ENCODE results near the gene PLCD1. TPM values are rescaled to one million over a fixed set of nuclear protein-coding genes. Genes with fewer than 3 reads are reported as not detected.
"Not testable (repeated sequence)": the region's sequence is repeated elsewhere in the genome, so short reads cannot be mapped to it uniquely, and the experiment has no call there.

PLCD1 gene
- total RNA-seq, 1 donor from 2014 or later: 8.5 TPM

GRCh38 chr3:37991823-37992222 lies 37.6 kb downstream of the PLCD1 start:
- ATAC-seq (ENCODE audit: poor library complexity): no peak
- intact Hi-C loops (cut with DNase I): no loop called here
- DNase-seq: no peak

- intact Hi-C loops (cut with DNase I): no loop called here
- DNase-seq (no peak), ATAC-seq (ENCODE audit: poor library complexity) (no peak)
Observed at GRCh38 chr3:37991109-37991508, 38.3 kb downstream of the PLCD1 start.

DNA sequence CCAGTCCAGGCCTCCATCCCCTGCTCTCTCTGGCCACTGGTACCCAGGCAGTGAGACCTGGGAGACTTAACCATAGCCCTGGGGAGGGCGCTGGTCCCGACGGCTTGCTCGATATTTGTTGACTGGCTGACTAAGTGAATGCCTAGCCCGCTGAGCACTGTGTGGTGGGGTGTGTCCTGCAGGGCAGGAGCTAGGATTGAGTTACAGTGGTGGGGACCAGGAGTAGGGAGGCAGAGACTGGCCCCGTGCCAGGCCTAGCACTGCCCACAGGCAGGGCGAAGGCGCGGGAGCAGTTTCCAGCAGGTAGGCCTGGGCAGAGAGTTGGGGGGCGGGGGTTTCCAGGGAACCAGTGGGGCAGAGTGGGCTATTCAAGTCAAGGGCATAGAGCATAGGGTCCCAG lies 38.9 kb downstream of the PLCD1 start, which contains the start of gene VILL:
TSS of gene VILL (plus strand) at position 260 of the 400 bp plus-strand sequence. CDS start 2,887 bp downstream, outside the sequence.
- ATAC-seq (ENCODE audit: poor library complexity): no peak
- no peak for DNase-seq

GRCh38 chr3:37989821-37990480 lies 39.5 kb downstream of the PLCD1 start:
- DNase-seq (no peak), ATAC-seq (ENCODE audit: poor library complexity) (no peak)
- intact Hi-C loops (cut with DNase I): no loop called here

More for the DNA sequence above, 38.9 kb downstream of the PLCD1 start, which contains the start of gene VILL:
- intact Hi-C loops (cut with DNase I): no loop called here

GRCh38 chr3:37988931-37989525 lies 40.4 kb downstream of the PLCD1 start:
- intact Hi-C loops (cut with DNase I): no loop called here
- no peak for ATAC-seq (ENCODE audit: poor library complexity)
- no peak for DNase-seq

GRCh38 chr3:37988376-37988775 lies 41.1 kb downstream of the PLCD1 start:
- ATAC-seq (ENCODE audit: poor library complexity); DNase-seq; intact Hi-C loops (cut with DNase I): not testable (repeated sequence)

- intact Hi-C loops (cut with DNase I): no loop called here
- DNase-seq: no peak
- ATAC-seq (ENCODE audit: poor library complexity): no peak
Observed at GRCh38 chr3:37987751-37988179, 41.7 kb downstream of the PLCD1 start.

DNA sequence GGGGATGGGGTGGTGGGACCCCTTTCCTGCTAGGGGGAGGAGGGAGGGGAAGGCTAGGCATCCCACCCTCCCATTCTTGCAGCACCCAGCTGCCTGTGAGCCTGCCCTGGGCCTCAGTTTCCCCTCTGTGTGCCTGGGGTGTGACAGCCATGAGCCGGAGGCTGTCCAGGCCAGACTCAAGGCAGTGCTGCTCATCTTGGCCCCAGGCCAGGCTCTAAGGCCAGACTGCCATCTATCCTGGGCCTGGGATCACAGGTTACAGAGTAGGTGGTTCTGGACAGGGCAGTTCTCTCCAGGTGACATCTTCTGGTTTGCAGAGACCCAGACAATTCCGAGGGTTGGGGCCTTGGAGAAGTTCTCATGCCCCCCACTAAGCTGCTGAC lies 42.1 kb downstream of the PLCD1 start:
- ATAC-seq (ENCODE audit: poor library complexity) (no peak), DNase-seq (no peak)
- intact Hi-C loops (cut with DNase I): no loop called here

GRCh38 chr3:37986479-37987314 lies 42.7 kb downstream of the PLCD1 start:
- no peak for ATAC-seq (ENCODE audit: poor library complexity)

DNA sequence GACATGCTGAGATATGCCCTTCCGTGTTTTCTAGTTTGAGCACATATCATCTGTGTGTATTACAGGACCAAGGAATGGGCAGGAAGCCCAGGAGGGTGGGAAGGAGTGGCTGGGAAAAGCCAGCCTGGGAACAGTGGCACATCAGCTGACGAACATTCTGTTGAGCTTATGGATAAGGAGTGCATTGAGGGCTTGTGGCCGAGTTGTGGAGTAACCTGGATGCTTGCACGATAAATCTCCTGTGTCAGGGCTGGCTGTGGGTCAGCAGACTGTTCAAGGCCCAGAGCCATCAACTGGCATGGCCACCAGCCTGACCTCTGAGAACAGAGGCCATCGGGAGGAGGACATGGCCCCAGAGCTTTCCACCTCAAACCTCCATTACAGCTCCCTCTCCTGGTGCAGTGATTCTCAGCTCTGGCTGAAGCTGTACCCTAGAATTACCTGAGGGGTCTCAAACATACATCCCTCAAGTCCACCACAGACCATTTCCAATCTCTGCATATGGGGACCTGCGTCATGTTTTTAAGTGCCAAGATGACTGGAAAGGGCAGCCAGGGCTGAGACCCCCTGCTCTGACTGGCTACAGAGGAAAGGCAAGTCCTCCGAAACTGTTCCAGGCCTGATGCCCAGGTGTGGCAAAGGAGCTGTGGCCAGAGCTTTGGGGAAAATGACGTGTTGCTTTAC lies 43.7 kb downstream of the PLCD1 start:
- ATAC-seq (ENCODE audit: poor library complexity) (peak; percentile 76), DNase-seq (no peak)
- intact Hi-C loops (cut with DNase I): no loop called here

More at GRCh38 chr3:37986479-37987314, 42.7 kb downstream of the PLCD1 start:
- DNase-seq: no peak
- intact Hi-C loops (cut with DNase I): no loop called here

DNA sequence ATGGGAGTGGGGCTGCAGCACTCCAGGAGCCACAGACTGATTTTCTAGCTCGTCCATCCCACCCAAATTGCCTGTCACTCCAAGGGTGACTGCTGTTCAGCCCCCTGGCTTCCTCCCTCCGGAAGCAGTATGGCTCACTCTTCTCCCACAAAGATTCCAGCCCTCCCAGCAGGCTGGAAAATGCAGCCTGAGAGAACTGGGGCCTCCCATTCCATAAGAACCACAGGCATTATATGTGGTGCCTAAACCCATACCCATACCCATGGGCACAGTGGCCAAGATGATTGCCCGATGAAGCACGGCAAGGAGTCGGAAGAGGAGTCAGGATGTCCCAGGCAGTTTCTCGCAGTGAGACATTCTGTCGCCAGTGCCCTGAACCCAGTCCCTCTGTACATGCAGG lies 44.8 kb downstream of the PLCD1 start:
- intact Hi-C loops (cut with DNase I): no loop called here
- ATAC-seq (ENCODE audit: poor library complexity) (no peak), DNase-seq (no peak)

GRCh38 chr3:37984051-37984450 lies 45.4 kb downstream of the PLCD1 start:
- intact Hi-C loops (cut with DNase I): no loop called here
- no peak for DNase-seq
- no peak for ATAC-seq (ENCODE audit: poor library complexity)

- intact Hi-C loops (cut with DNase I): no loop called here
- no peak for DNase-seq
- no peak for ATAC-seq (ENCODE audit: poor library complexity)
Observed at GRCh38 chr3:37982331-37982730, 47.1 kb downstream of the PLCD1 start.

DNA sequence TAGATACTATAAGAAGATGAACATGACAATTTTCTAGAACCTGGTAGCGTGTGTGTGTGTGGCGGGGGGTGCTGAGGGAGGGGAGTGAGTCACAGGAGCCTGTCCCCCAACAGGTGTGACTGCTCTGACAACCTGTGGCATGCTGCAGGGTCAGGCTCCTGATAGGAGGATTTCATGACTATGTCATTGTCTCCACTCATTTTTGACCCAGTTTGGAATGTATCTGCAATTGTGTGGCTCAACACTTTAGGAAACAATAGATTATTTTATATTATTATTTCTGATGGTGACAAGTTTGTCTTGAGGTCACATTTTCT lies 48.1 kb downstream of the PLCD1 start:
- DNase-seq (no peak), ATAC-seq (ENCODE audit: poor library complexity) (no peak)
- intact Hi-C loops (cut with DNase I): no loop called here

DNA sequence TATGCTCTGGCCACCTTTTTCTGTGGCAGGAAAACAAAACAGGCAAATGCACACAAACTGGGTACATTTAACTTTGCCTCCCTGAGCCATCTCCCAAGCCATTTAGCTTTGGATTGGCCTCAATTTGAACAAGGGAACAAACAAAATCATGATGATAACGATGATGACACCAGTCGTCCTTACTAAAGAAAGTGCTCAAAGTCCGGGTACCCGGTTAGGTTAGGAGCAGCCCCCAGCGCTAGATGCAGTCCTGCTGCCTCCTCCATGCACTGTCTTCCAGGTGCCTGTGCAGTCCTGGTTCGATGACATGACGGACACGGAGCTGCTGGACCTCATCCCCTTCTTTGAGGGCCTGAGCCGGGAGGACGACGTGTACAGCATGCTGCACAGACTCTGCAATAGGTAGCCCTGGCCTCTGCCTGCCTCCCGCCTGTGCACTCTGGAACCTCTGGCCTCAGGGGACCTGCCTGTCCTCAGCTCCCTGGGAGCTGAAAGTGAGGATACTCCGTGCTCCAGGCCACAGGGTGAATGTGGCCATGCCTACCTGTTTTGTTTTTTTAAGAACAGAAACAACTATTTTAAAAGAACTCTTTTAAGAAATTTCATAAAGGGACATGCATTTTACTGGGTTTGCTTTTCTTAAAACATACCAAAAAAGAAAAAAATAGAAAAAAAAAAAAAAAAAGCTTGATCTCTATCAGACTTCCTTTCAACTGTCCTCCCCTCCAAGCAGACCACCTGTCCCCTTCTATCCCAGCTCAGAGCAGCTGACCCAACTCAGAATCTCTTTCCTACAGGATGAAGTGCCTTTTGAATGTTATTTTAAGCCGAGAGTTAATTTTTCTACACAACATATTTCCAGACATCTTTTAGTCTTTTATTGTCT lies 48.7 kb downstream of the PLCD1 start:
- intact Hi-C loops (cut with DNase I): no loop called here
- ATAC-seq (ENCODE audit: poor library complexity) (no peak), DNase-seq (no peak)

DNA sequence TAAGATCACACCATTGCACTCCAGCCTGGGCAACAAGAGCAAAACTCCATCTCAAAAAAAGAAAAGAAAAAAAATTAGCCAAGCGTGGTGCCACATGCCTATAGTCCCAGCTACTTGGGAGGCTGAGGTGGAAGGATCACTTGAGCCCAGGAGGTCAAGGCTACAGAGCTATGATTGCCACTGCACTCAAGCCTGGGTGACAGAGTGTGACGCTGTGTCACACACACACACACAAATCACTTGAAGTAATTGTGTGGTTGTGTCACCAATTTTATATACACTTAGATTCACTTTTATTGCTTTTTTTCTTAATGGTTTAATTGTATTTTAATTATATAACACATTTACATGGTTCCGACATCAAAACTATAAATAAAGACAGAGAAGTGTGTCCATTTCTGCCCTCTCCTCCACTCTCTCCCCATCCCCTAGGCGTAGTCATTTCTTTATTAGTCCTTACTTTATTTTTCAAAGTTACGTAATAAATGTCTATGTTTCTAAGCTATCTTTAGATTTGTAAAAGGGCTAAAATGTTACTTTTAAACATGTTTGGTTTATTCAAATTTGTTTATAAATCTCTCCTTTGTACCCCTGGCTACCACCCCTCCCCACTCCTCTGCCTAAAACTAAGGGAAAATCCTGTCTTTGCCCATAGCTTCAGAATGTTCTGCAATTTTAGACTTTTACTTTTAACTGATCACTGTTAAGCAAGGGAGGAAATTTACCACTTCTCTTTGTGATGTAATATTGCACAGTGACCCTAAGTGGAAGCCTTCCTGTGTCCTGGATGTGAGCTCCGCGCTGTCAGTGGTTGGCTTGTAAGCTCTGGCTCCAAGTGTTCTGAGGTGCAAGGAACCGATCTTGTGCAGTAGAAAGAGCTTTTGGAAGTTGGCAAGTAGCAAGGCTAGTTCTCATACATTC lies 49.6 kb downstream of the PLCD1 start:
- DNase-seq (no peak), ATAC-seq (ENCODE audit: poor library complexity) (no peak)
- intact Hi-C loops (cut with DNase I): no loop called here
